Amniotic epithelial cell (primary cell): ENCODE measurements around the gene SLC22A17.

Experiments used
- DNase-seq: peaks from one replicate; pipeline ENCODE4 v3.0.0-alpha.2; 2010; ENCODE audit warnings: low read depth

Gene SLC22A17

DNA sequence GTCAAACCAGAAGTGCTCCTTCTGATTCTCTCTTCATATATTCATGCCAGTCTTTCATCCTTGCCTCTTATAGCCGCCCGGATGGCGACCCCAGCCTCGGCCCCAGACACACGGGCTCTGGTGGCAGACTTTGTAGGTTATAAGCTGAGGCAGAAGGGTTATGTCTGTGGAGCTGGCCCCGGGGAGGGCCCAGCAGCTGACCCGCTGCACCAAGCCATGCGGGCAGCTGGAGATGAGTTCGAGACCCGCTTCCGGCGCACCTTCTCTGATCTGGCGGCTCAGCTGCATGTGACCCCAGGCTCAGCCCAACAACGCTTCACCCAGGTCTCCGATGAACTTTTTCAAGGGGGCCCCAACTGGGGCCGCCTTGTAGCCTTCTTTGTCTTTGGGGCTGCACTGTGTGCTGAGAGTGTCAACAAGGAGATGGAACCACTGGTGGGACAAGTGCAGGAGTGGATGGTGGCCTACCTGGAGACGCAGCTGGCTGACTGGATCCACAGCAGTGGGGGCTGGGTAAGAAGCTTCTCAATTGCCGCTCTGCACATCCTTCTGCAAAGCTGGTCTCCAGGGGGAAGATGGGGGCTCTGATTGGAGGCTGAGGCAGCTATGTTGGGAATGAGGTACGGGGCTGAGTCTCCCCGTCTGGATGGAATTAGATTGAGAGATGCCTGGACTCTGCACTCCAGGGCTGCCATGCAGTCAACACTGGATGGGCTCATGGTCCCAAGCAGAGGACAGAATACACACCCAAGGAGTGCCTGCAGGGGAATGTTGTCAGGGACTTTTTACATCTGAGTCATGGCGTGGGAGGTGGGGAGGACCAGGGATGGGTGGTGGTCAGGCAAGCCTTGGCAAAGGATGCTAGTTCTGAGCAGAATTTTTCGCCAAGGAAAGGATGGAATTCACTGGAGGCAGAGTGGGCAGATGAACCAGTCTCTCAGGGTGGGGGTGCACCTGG, 44.7 kb downstream of the SLC22A17 start:
- DNase-seq: peak; percentile 38

DNA sequence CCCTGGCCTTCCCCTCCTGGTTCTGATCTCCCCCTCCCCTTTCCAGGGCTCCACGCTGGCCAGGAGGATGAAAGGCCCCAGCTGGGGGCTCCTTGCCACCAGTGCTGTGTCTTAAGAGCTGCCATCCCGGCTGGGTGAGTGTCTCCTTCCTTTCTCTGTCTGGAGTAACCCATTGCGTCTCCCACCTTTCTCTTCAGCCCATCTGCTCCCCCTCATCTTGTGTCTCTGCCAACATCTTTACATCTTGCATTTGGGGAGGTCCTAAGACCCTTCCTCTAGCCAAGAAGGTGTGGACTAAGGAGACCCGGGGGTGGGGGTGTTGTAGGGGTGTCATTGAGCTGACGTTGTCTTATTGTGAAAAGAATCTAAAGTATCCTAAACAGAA, 45.5 kb downstream of the SLC22A17 start:
- DNase-seq: no peak

DNA sequence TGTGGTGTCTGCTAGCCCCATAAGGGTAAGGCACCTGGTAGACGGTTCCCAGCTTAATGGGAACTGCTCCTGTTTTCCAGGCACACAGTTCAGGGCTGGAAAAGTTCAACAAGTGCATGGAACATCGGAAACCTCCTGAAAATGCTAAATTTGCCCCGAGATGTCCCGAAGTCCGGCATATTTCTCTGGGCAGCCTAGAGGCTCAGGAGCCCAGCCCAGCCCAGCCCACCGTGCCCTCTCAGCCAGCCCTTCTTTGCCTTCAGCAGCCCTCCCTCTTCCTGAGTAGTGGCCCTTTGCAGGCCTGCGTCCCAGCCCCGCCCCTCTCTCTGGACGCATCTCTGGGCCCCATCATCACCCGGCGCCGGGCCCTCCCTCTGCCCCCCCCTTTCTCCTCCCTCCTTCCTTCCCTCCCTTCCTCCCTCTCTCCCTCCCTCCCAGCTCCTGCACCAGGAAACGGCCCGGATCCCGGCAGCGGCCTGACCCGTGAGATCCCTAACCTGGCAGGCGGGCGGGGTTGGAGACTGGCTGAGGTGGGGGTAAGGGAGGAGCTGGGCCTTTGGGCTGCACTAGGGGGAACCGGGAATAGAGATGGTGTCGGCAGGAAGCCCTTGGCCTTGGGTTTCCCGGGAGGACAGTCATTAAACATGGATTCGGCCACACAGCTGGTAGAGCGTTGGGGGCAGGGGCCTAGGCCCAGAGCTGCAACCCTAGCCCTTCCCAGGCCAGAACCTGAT, 46.1 kb downstream of the SLC22A17 start, which contains the start of gene BCL2L2:
Gene BCL2L2 (plus strand): TSS at position 422 of the 734 bp plus-strand sequence. CDS start 935 bp downstream, outside the sequence.
- peak; percentile 89 for DNase-seq

DNA sequence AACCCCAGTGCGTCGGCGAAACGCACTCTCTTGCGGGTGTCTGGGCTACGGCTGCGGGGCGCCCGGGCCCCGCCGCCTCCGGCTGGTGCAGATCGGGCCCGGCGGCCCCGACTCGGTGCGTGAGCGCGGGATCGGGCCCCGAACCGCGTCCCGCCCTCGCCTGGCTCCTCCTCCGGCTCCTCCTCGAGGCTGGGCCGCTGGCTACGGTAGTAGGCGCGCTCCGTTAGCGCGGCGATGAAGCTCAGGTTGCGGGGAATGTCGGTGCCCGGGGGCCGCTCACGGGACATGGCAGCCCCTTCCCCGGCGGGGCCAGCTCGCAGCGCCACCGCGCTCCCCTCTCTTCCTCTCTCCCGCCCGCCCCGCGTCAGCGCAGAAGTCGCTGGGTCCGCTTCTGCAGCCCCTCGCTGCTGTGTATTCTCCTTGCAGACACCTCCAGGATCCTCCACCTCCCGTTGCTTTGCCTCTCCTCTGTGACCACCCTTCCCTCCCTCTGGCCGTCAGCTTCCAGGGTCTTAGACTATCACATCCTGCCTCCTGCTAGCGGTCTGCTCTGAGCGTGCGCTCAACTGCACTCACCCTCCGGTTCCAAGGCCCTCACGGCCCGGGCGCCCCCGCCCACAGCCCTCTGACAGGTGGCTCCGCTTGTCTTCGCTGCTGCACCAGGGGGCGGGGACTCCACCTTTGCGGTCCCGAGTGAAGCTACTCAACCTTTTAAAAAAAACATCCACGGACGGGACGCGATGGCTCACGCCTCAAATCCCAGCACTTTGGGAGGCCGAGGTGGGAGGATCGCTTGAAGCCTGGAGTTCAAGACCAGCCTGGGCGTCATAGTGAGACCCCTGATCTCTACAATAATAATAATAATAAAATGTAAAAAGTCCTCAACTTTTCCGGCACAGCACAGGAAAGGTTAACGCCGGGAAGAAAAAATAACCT, 50.1 kb downstream of the SLC22A17 start, which contains the start of gene PPP1R3E:
Gene PPP1R3E (minus strand): TSS at position 570 of the 936 bp plus-strand sequence. CDS start 283 bp downstream, at position 287.
- DNase-seq: peak; percentile 37

DNA sequence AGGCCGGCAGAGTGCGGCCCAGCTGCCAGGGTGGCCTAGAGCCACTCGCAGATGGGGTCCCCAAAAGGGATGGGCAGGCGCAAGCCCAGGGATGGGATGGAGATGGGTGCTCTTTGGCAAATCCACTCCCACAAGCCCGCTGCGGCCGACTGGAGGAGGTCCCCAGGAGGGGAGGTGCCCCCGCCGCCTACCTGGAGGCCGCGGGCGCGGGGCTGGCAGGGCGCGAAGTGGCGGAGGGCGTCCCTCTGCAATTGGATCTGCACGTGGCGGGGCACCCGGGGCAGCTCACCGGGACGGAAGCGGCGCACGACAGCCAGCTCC, 50.8 kb downstream of the SLC22A17 start:
- DNase-seq: no peak

DNA sequence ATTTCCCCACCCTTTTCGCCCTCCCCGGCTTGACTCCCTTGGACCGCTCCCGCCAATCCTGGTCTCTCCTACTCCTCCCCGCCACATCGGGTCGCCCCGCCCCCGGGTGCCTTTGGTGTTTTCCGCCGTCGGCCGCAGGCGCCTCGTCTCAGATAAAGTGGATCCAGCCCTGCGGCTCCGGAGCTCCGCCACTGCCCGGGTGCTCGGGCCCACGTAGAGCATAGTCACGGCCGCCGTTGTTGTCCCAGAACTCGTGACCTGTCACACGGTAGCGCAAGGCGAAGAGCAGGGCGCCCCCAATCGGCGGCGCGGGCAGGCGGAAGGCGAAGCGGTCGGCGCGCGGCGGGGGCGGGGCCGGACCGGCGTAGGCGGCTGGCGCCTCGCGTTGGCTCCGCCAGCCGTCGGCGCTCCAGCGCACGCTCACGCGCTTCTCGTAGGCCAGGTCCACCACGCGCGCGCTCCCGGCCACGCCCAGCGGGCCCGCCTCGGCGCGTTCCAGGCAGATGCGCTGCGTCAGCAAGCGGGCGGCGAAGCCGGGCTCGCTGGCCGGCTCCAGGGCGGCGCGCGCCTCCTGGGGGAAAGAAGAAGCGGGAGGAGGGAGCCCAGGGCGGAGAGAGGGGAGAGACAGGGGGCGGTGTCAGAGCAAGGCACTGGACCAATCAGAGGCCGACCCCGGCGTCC, 51.3 kb downstream of the SLC22A17 start:
- DNase-seq: peak; percentile 97

DNA sequence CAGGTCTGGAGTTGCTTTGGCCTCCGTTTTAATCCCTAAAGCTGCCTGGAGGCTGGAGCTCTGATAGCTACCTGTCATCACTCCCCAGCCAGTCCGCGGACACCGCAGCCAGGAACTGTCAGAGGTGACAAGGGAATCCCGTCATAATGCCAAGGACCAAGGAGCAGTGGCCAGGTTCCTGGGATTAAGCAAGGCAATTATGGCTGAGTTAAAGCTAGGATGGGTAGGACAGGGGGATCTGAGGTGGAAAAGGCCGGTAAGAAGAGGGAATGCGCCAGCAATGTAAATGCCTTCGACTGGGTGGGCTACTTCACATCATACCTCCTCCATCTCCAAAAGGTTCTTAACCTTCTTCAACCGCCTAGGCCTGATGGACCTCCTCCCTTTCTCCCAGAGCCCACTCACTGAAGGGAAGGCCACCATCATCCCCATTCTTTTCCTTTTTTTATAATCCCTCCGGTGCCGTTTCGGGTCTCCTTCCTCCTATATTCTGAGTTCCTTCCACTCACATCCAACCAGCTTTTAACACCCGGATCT, 51.9 kb downstream of the SLC22A17 start:
- no peak for DNase-seq

DNA sequence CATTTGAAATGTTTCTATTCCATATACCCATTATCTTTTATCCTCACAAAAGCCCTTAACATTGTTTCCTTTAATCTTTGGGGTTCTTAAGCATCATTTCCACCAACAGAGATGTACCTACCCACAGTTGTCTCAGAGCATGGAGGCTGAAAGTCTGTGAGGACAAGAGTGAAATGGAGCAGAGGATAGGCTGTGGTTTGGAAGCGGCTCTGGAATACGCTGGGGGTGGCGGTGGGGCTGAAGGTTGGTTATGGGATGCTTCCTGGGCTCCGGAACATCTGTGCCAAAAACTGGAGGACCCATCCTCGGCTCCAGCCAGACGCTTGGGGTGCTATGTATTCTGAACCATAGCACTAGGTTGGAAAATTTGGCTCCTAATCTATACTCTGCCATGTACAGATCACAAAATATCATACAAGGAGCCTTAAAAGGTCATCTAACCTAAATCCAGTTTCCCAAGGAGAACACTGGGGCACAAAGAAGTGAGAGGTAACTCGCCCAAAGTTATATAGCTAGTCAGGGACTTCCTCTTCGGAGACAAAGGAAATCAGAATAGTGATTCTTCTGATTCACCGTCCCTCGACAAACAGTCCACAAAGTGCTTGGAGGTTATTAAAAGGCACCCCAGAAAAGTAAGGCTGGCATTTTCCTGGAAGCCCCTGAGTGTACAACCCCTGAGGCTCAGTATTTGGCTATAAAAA, 52.6 kb downstream of the SLC22A17 start:
- DNase-seq: no peak

DNA sequence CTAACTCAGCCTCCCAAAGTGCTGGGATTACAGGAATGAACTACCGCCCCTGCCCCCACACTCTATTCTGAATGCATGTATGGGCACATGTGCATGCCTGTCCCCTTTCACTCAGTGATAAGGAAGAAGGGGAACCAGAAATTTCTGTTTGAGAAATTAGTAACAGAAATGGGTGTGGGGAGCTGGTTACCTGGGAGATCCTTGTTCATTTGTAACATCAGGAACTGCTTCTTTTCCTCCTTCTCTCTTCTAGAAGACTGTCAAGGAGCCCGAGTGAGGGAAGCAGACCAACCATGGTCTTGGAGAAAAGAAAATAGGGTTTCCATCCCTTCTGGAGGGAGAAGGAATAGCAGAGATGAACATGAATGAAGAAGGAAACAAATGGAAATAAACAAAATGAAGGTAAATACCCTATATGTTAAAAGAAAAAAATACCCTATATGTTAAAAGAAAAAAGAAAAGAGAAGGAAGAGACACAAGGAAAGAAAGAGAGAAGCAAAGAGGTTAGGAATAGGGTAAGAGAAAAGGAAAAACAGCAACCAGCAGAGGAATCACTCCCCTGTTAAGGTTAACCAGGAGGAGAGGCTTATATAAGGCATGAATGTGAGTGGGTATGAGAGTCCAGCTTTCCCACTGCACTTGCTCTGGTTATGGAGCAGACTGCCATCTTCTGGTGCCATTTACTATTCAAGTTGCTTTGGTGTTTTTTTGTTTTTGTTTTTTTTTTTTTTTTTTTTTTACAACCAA, 53.3 kb downstream of the SLC22A17 start:
- peak; percentile 77 for DNase-seq

DNA sequence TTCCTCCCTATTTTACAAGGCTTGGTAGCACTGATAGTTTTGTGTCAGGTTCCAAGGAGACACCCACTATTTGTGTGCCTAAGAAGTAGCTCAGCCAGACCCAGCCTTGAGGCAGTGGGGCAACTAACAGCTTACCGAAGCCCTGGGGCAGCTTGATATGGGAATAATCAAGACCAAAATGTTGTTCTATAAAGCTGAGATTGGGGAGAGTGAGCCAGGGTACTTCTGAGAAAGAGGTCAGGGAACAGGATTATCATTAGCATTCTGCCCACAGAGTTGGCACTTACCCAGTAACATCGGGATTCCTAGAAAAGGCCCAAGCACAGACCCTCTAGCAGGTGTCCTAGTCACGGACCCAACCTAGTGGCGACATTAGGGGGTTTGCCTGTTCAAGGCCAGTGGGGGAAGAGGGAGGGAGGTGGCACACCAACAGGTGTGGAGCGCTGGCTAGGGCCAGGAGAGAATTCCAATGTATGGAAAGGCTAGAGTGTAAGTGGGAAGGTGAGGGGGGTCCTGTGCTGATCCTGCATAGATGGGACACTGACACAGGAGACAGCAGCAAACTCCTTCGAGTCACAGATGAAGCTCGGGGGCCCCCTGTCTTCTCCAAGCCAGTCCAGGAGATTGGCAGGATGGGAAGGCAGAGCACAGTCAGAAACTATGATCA, 54.9 kb downstream of the SLC22A17 start:
- no peak for DNase-seq

DNA sequence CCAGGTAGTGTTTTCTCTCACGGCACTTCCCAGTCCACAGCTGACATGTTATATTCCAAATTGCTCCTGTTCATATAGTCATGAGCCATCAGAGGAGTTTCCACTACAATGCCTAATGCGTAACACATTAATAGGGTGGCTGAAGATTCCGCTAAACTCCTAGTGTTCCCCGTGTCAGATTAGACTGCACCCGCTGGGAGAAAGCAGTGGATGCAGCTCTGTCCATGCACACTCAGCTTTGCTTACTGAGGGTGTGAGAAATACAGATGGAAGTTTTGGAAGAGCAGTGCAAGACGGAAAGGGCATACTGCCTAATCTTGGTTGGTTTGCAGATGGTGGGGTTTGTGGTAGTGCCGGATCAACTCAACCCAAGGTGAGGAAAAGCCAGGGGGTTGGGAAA, 55.6 kb downstream of the SLC22A17 start:
- no peak for DNase-seq
